ENCODE results near the gene IL27RA. TPM values are rescaled to one million over a fixed set of nuclear protein-coding genes. Genes with fewer than 3 reads are reported as not detected.

IL27RA gene
- total and polyA plus RNA-seq, 2 donors (not counting 1 experiment from before 2014, with no cell fraction given): 36.2 to 38.6 TPM

DNA sequence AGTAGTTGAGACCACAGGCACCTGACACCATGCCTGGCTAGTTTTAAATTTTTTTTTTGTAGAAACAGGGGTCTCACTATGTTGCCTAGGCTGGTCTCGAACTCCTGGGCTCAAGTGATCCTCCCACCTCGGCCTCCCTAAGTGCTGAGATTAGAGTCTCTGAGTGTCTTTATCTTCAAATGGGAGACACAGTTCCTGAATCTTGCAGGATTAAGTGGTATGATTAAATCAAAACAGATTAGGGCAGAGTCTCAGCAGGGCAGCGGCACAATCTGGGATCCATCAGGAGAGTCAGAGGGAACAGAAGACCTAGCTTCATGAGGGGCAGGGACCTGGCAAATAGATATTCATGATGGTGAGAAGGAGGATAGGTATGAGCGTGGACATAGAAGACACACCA, 2.7 kb upstream of the IL27RA start:
- Mint-ChIP-seq H3K9me3 (ENCODE audit: insufficient read depth) (no peaks in the 10 kb centered on the region), H3K27ac (peak overlapping the region; percentile 50), H3K27me3 (no peaks in the 10 kb centered on the region), H3K4me3 (no peak overlapping the region), H3K4me1 (peaks cover 32% of the 10 kb centered on the region)
- no peak for DNase-seq
- peaks cover under 1 to 1% of the 10 kb centered on the region in 2 experiments for H3K36me3 ChIP-seq (replicated peaks in 1 of 2; ENCODE audit: control extremely low read depth in 1 of 2, control insufficient read depth in 1 of 2, extremely low read depth in 1 of 2, insufficient read depth in 2 of 2, low read length in 1 of 2)
- H4K20me1 ChIP-seq (ENCODE audit: control insufficient read depth, insufficient read depth, low read length, poor library complexity, severe bottlenecking): peaks cover 3% of the 10 kb centered on the region
- TF ChIP-seq EZH2 (IDR thresholded peaks at IDR 0.05; ENCODE audit: borderline replicate concordance, insufficient read depth, low read depth, low read length, poor library complexity, severe bottlenecking): no peak
- TF ChIP-seq, protein P1, sequence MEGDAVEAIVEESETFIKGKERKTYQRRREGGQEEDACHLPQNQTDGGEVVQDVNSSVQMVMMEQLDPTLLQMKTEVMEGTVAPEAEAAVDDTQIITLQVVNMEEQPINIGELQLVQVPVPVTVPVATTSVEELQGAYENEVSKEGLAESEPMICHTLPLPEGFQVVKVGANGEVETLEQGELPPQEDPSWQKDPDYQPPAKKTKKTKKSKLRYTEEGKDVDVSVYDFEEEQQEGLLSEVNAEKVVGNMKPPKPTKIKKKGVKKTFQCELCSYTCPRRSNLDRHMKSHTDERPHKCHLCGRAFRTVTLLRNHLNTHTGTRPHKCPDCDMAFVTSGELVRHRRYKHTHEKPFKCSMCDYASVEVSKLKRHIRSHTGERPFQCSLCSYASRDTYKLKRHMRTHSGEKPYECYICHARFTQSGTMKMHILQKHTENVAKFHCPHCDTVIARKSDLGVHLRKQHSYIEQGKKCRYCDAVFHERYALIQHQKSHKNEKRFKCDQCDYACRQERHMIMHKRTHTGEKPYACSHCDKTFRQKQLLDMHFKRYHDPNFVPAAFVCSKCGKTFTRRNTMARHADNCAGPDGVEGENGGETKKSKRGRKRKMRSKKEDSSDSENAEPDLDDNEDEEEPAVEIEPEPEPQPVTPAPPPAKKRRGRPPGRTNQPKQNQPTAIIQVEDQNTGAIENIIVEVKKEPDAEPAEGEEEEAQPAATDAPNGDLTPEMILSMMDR (IDR thresholded peaks at IDR 0.05): no peak
- H3K27ac ChIP-seq (ENCODE audit: low read length in 2 of 2): no peak overlapping the region
- WGBS (ENCODE audit: insufficient coverage): 100% methylated on average over 2 of the region's 4 CpGs
- ChIA-PET POLR2A (interaction anchor here (0.6 to 1.6 kb wide), 3 partner anchors 19 to 23 kb away, joined by 3 to 5 read pairs (median 4); partner anchors contain the start of gene RFX1), CTCF (interaction anchor here (0.5 to 1.9 kb wide), 6 partner anchors 10 to 126 kb away, joined by 3 to 7 read pairs (median 4); no protein-coding TSS in a partner anchor)
- H3K4me2 ChIP-seq (replicated peaks; ENCODE audit: low read depth, low read length, poor library complexity, severe bottlenecking): peak overlapping the region; percentile 26
- H2AFZ ChIP-seq (ENCODE audit: insufficient read depth, low read depth, low read length, poor library complexity, severe bottlenecking): no peak overlapping the region
- H3K9ac ChIP-seq (ENCODE audit: low read length): no peak overlapping the region
- intact Hi-C loops (cut with micrococcal nuclease): no loop called here
- H3K9me3 ChIP-seq (ENCODE audit: control extremely low read depth in 1 of 3, control insufficient read depth in 2 of 3, insufficient read depth in 1 of 3, low read length in 2 of 3): peaks cover 0 to 5% (median 0%) of the 10 kb centered on the region in 3 donors
- H3K27me3 ChIP-seq (replicated peaks in 1 of 4; ENCODE audit: control extremely low read depth in 1 of 4, control insufficient read depth in 3 of 4, insufficient read depth in 4 of 4, low read length in 3 of 4): no peaks in the 10 kb centered on the region
- peaks cover 22 to 40% of the 10 kb centered on the region in 2 donors for H3K4me1 ChIP-seq (ENCODE audit: control insufficient read depth in 2 of 2, insufficient read depth in 2 of 2, low read length in 2 of 2)
- no peak for ATAC-seq (ENCODE audit: low read depth)
- peaks cover 13% of the 10 kb centered on the region for H3K79me2 ChIP-seq (ENCODE audit: control insufficient read depth, insufficient read depth, low read length)
- no peak overlapping the region for H3K4me3 ChIP-seq (ENCODE audit: control extremely low read depth in 1 of 5, extremely low read depth in 1 of 5, insufficient read depth in 1 of 5, low read depth in 2 of 5, low read length in 4 of 5)

DNA sequence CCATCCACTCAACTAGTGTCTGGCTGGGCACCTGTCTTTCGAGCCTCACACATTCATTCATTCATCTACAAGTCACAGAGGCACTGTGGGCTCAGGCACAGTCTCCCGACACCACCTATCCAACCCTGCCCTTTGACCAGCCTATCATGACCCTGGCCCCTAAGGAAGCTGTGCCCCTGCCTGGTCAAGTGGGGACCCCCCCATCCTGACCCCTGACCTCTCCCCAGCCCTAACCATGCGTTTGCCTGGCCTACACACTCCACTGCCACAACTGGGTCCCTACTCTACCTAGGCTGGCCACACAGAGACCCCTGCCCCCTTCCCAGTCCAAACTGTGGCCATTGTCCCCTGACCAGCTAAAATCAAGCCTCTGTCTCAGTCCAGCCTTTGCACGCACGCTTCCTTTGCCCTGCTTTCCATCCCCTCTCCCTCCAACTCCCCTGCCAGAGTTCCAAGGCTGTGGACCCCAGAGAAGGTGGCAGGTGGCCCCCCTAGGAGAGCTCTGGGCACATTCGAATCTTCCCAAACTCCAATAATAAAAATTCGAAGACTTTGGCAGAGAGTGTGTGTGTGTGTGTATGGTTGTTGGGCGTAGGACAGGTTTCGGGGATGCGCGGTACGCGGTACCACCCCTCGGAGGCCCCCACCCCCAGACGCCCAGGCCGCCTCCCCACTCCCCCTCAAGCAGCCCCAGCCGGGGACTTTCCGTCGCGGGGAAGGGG, 404 bp upstream of the IL27RA start:
- Histone ChIP-seq H4K20me1 (ENCODE audit: control insufficient read depth, insufficient read depth, low read length, poor library complexity, severe bottlenecking) (peaks cover 11% of the 10 kb centered on the region), H3K79me2 (ENCODE audit: control insufficient read depth, insufficient read depth, low read length) (peaks cover 22% of the 10 kb centered on the region), H3K27me3 (replicated peaks in 1 of 4; ENCODE audit: control extremely low read depth in 1 of 4, control insufficient read depth in 3 of 4, insufficient read depth in 4 of 4, low read length in 3 of 4) (no peaks in the 10 kb centered on the region), H3K4me3 (ENCODE audit: control extremely low read depth in 1 of 5, extremely low read depth in 1 of 5, insufficient read depth in 1 of 5, low read depth in 2 of 5, low read length in 4 of 5) (peak overlapping the region in 4 of 5 experiments; percentile 76 to 95 (median 86)), H3K4me2 (replicated peaks; ENCODE audit: low read depth, low read length, poor library complexity, severe bottlenecking) (peak overlapping the region; percentile 83), H3K36me3 (replicated peaks in 1 of 2; ENCODE audit: control extremely low read depth in 1 of 2, control insufficient read depth in 1 of 2, extremely low read depth in 1 of 2, insufficient read depth in 2 of 2, low read length in 1 of 2) (peaks cover 2 to 7% of the 10 kb centered on the region in 2 experiments), H3K9me3 (ENCODE audit: control extremely low read depth in 1 of 3, control insufficient read depth in 2 of 3, insufficient read depth in 1 of 3, low read length in 2 of 3) (peaks cover 0 to 5% (median 0%) of the 10 kb centered on the region in 3 donors), H3K4me1 (ENCODE audit: control insufficient read depth in 2 of 2, insufficient read depth in 2 of 2, low read length in 2 of 2) (peaks cover 22 to 42% of the 10 kb centered on the region in 2 donors), H3K27ac (ENCODE audit: low read length in 2 of 2) (peak overlapping the region; percentile 83 to 94), H3K9ac (ENCODE audit: low read length) (peak overlapping the region; percentile 75), H2AFZ (ENCODE audit: insufficient read depth, low read depth, low read length, poor library complexity, severe bottlenecking) (peak overlapping the region; percentile 73)
- CTCF ChIA-PET: interaction anchor here (0.6 to 3.8 kb wide), 37 partner anchors 9 to 434 kb away, joined by 3 to 30 read pairs (median 4); partner anchors contain the start of genes ASF1B, DCAF15, MISP3 and RFX1
- ATAC-seq (ENCODE audit: low read depth) (no peak), DNase-seq (no peak)
- peak overlapping the region; percentile 94 for H3K27ac Mint-ChIP-seq
- intact Hi-C loops (cut with micrococcal nuclease): no loop called here
- POLR2A ChIA-PET: interaction anchor here (0.6 to 2.7 kb wide), 20 partner anchors 9 to 466 kb away, joined by 3 to 24 read pairs (median 4); partner anchors contain the start of genes DCAF15, RFX1 and ZSWIM4
- H3K9me3 Mint-ChIP-seq (ENCODE audit: insufficient read depth): no peaks in the 10 kb centered on the region
- peaks cover 38% of the 10 kb centered on the region for H3K4me1 Mint-ChIP-seq
- H3K4me3 Mint-ChIP-seq: peak overlapping the region; percentile 94
- TF ChIP-seq, protein P1 (IDR thresholded peaks at IDR 0.05): no peak
- no peak for TF ChIP-seq EZH2 (IDR thresholded peaks at IDR 0.05; ENCODE audit: borderline replicate concordance, insufficient read depth, low read depth, low read length, poor library complexity, severe bottlenecking)
- WGBS (ENCODE audit: insufficient coverage): 44% methylated on average over 10 of the region's 20 CpGs
- H3K27me3 Mint-ChIP-seq: no peaks in the 10 kb centered on the region
